ENCODE measurements around the gene MAP4K5.

DNA sequence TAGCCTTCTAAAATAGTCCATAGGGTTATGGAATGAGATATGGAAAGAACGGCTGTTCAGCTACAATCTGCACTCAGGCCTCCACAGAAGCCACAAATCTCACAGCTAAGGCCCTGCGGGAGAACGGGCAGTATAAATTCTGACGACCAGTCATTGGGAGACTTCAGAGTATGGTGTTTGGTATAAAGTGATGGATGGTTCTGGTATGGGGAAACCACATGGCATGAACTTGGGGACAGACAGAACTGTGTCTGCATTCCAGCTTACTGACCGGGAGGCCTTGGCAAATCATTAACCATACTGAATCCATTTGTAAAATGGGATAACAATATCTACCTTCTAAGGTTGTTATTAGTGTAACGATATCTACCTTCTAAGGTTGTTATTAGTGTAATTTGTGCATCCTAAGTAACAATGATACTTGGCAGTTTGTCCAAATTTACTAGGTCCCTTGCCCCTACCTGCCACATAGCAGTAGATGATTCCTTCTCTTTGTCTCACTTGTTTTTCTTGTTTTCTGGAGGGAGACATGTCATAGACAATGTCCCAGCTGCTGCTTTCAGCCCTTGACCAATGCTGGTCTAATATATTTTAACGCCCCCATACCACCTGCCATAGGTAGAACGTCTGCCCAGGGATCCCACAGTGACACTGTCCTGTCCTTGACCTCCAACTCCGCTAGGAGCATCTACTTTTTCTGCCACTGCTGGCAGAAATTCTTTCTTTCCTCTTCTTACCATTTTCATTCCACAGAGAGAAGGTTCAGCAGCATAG lies 142.5 kb downstream of the MAP4K5 start:
- TF ChIP-seq POLR2AphosphoS5 (IDR thresholded peaks at IDR 0.05; ENCODE audit: low read depth, low read length) (no peak), ZZZ3 (CRISPR knock-in tag; IDR thresholded peaks at IDR 0.05; ENCODE audit: borderline replicate concordance) (no peak), ZSCAN20 (CRISPR knock-in tag; IDR thresholded peaks at IDR 0.05; ENCODE audit: borderline replicate concordance) (no peak), ZNF879 (CRISPR knock-in tag; IDR thresholded peaks at IDR 0.05) (no peak)
- TF ChIP-seq, protein P1, sequence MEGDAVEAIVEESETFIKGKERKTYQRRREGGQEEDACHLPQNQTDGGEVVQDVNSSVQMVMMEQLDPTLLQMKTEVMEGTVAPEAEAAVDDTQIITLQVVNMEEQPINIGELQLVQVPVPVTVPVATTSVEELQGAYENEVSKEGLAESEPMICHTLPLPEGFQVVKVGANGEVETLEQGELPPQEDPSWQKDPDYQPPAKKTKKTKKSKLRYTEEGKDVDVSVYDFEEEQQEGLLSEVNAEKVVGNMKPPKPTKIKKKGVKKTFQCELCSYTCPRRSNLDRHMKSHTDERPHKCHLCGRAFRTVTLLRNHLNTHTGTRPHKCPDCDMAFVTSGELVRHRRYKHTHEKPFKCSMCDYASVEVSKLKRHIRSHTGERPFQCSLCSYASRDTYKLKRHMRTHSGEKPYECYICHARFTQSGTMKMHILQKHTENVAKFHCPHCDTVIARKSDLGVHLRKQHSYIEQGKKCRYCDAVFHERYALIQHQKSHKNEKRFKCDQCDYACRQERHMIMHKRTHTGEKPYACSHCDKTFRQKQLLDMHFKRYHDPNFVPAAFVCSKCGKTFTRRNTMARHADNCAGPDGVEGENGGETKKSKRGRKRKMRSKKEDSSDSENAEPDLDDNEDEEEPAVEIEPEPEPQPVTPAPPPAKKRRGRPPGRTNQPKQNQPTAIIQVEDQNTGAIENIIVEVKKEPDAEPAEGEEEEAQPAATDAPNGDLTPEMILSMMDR (CRISPR knock-in tag; IDR thresholded peaks at IDR 0.05) = no peak
